Glutamatergic neuron (in vitro differentiated cells): ENCODE measurements around the gene AKIRIN2. TPM values are rescaled to one million over a fixed set of nuclear protein-coding genes. Genes with fewer than 3 reads are reported as not detected.

ENCODE experiments used
- DNase-seq: peaks from one replicate; pipeline ENCODE4 v3.0.0; 2022
- H3K27ac Mint-ChIP-seq: one replicate; pipeline ENCODE4 v1.8.0; 2020; ENCODE audit warnings: mild to moderate bottlenecking, mixed read lengths, inconsistent platforms; ENCODE audit not compliant: unreplicated experiment
- H3K27me3 Mint-ChIP-seq: one replicate; pipeline ENCODE4 v1.8.0; 2020; ENCODE audit warnings: mild to moderate bottlenecking, moderate library complexity, mixed read lengths, inconsistent platforms; ENCODE audit not compliant: unreplicated experiment
- H3K36me3 Mint-ChIP-seq: one replicate; pipeline ENCODE4 v1.8.0; 2020; ENCODE audit warnings: mild to moderate bottlenecking, mixed read lengths, inconsistent platforms; ENCODE audit not compliant: unreplicated experiment
- H3K4me1 Mint-ChIP-seq: one replicate; pipeline ENCODE4 v1.8.0; 2020; ENCODE audit warnings: mild to moderate bottlenecking, low read depth, mixed read lengths, inconsistent platforms; ENCODE audit not compliant: unreplicated experiment
- H3K4me3 Mint-ChIP-seq: one replicate; pipeline ENCODE4 v1.8.0; 2020; ENCODE audit warnings: mild to moderate bottlenecking, mixed read lengths, inconsistent platforms; ENCODE audit not compliant: unreplicated experiment
- H3K9me3 Mint-ChIP-seq: one replicate; pipeline ENCODE4 v1.8.0; 2020; ENCODE audit warnings: mild to moderate bottlenecking, moderate library complexity, mixed read lengths, inconsistent platforms; ENCODE audit not compliant: unreplicated experiment
- CTCF ChIP-seq: fragments of 200-600 bp; sonication (generic); IDR thresholded peaks from one replicate; pipeline ENCODE4 v1.5.0; 2021; ENCODE audit not compliant: partially characterized antibody, unreplicated experiment
- long read RNA-seq: library from polyadenylated mRNA; unstranded; transcript quantifications from one replicate; pipeline ENCODE4 v2.0.0, GENCODE V29; 2020; ENCODE audit not compliant: unreplicated experiment
- total RNA-seq: library from RNA; stranded (reverse); fragmentation: NEBNext Ultra II Directional; extraction: Animal tissue kit (Norgen Biotek cat#: 25700); gene quantifications from one replicate; pipeline ENCODE4 v1.2.1, GENCODE V29; 2021; ENCODE audit not compliant: unreplicated experiment

Gene AKIRIN2
- total RNA-seq: 167 TPM
- long read RNA-seq, transcript AKIRIN2-201 (5 exons, 1,662 nt): major isoform, 91 of 96 reads
- long read RNA-seq, partial matches to known transcripts: 0 of 96 reads
- long read RNA-seq, other reads (novel, unspliced or antisense): 5 of 96 reads

GRCh38 chr6:87701676-87702588 is at the start of gene AKIRIN2:
Gene AKIRIN2, minus strand, starts transcription at chr6:87702233. Its CDS starts 549 bp downstream, at chr6:87701684.
- no peak for TF ChIP-seq CTCF
- H3K27ac Mint-ChIP-seq: peak within 1 kb of the TSS; percentile 97
- peak within 1 kb of the TSS; percentile 94 for H3K4me3 Mint-ChIP-seq
- H3K36me3 Mint-ChIP-seq: no peaks in the 10 kb centered on the region
- DNase-seq: peak; percentile 96
- H3K9me3 Mint-ChIP-seq: peaks cover 20% of the 10 kb centered on the region
- H3K27me3 Mint-ChIP-seq: peaks cover 12% of the 10 kb centered on the region
- H3K4me1 Mint-ChIP-seq: peaks cover 3% of the 10 kb centered on the region

- Mint-ChIP-seq H3K27me3 (no peaks in the 10 kb centered on the region), H3K27ac (no peak overlapping the region), H3K36me3 (peaks cover under 1% of the 10 kb centered on the region), H3K4me1 (no peaks in the 10 kb centered on the region), H3K4me3 (no peak overlapping the region), H3K9me3 (peaks cover 4% of the 10 kb centered on the region)
- no peak for DNase-seq
- TF ChIP-seq CTCF: no peak
Measured at GRCh38 chr6:87747646-87748045, 45.6 kb upstream of the AKIRIN2 start.

- TF ChIP-seq CTCF: no peak
- no peaks in the 10 kb centered on the region for H3K36me3 Mint-ChIP-seq
- H3K4me1 Mint-ChIP-seq: no peaks in the 10 kb centered on the region
- peaks cover 4% of the 10 kb centered on the region for H3K9me3 Mint-ChIP-seq
- H3K27me3 Mint-ChIP-seq: no peaks in the 10 kb centered on the region
- H3K27ac Mint-ChIP-seq: no peak overlapping the region
- DNase-seq: no peak
- no peak overlapping the region for H3K4me3 Mint-ChIP-seq
Measured at GRCh38 chr6:87745966-87746721, 44.1 kb upstream of the AKIRIN2 start.

- Mint-ChIP-seq H3K27me3 (no peaks in the 10 kb centered on the region), H3K4me1 (no peaks in the 10 kb centered on the region), H3K4me3 (no peak overlapping the region), H3K36me3 (no peaks in the 10 kb centered on the region), H3K27ac (no peak overlapping the region), H3K9me3 (no peaks in the 10 kb centered on the region)
- DNase-seq: no peak
- no peak for TF ChIP-seq CTCF
Measured at GRCh38 chr6:87743454-87743853, 41.4 kb upstream of the AKIRIN2 start.
